ENCODE data around the gene NCAM1.

The NCAM1 gene

DNA sequence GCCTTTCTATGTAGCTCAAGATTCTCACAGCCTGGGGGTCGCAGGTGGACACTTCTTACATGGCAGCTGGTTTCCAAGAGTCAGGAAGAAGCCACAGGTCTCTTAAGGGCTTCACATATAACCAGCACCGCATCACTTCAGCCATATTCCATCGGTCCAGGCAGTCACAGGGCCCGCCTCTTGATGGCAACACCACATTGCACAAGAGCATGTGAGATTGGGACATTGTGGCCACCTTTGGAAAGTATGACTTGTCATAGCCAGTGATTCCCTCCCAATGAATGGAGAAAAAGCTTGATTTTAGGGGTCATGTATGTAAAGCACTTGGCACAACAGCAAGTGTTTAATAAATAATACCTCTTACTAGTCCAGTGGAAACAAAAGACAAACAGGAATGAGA, 98.3 kb downstream of the NCAM1 start:
- no peaks in the 10 kb centered on the region for H3K36me3 ChIP-seq (replicated peaks)
- DNase-seq (ENCODE audit: low spot score in 2 of 2) = no peak
- no peaks in the 10 kb centered on the region for H3K4me1 ChIP-seq
- H3K4me3 ChIP-seq = no peak overlapping the region
- no peaks in the 10 kb centered on the region for H3K27me3 ChIP-seq (ENCODE audit: low read depth)
- in situ Hi-C loops (cut with MboI; ENCODE audit: low sequenced_read_pairs) = no loop called here
- no peaks in the 10 kb centered on the region for H3K9me3 ChIP-seq

DNA sequence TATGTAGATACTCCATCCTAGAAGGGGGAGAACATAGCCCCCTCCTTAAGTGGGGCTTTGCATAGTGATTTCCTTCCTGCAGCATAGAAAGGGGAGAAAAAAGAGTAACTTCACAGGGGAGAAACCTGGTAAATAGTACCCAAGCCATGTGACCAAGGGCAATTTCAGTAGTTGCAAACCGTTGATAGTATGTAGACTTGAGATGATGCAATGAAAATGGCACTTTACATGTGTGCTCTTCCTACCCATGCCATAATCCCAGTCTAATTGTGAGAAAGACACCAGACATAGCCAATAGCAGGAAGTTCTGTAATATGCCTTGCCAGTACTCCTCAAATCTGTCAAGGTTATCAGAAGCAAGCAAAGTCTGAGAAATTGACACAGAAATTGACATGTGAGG, 104.1 kb downstream of the NCAM1 start:
- in situ Hi-C loops (cut with MboI; ENCODE audit: low sequenced_read_pairs) = no loop called here
- H3K36me3 ChIP-seq (replicated peaks) = no peaks in the 10 kb centered on the region
- no peaks in the 10 kb centered on the region for H3K27me3 ChIP-seq (ENCODE audit: low read depth)
- no peak overlapping the region for H3K4me3 ChIP-seq
- H3K4me1 ChIP-seq = no peaks in the 10 kb centered on the region
- no peaks in the 10 kb centered on the region for H3K9me3 ChIP-seq
- DNase-seq (ENCODE audit: low spot score in 2 of 2) = no peak

DNA sequence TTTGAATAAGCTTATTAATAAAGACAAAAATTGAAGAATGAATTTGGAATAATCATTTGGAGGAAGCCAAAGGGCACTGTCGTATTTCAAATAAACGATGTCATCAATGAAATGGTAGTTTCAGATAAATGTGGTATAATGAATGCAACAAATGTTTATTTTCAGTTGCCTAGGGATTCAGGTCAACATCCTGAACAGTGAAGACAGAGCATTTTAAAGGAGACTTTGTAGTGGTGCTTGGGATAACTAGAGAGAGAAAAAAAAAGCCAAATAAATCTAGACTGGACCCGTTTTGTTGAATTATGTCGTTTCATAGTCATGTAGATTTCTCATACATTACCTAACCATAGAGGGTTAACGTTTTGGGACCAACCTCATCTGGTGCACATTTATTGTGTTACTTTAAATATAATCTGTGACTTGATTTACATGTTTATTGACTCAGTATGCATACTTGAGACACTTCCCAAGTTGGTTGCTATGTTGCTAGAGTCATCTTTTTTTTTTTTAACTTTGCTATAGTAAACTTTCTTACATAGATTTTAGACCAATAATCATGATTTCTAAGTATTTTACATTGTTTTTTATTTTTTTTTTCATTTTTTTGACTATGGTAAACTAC, 111.1 kb downstream of the NCAM1 start:
- no peak for DNase-seq (ENCODE audit: low spot score in 2 of 2)
- H3K4me1 ChIP-seq = no peaks in the 10 kb centered on the region

DNA sequence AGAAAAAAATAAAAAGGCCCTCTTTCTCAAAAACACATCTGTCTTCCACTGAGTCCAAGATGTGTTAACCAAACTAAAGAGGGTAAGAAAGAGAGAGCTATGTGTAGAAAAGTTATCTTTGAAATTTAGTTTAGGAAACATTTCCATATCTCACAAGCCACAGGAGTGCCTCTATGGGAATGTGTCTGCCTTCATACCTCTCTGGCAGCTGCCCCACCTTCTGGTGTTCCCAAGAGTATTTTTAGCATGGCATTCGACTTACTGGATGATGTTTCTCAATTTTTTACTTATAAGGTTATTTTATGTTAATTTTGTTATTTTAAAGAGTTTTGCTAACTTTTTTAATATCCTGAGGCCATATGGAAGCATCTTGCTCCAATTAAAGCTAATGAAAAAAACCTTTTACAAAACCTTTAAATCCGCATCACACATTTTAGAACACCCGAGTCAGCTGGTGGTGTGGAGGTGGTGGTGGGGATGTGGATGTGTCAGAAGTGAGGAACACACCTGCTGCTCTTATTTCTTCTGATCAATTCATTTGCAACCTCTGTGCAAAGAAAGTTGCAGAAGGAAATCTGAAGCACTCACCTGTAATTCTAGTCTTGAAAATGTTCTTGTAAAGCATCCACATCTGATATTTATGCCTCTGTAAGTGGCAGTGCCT, 112.2 kb downstream of the NCAM1 start:
- Histone ChIP-seq H3K4me3 (no peak overlapping the region), H3K36me3 (replicated peaks) (no peaks in the 10 kb centered on the region), H3K4me1 (no peaks in the 10 kb centered on the region), H3K9me3 (no peaks in the 10 kb centered on the region), H3K27me3 (ENCODE audit: low read depth) (no peaks in the 10 kb centered on the region)
- DNase-seq (ENCODE audit: low spot score in 2 of 2) = no peak
- in situ Hi-C loops (cut with MboI; ENCODE audit: low sequenced_read_pairs) = no loop called here

More for the DNA sequence above, 111.1 kb downstream of the NCAM1 start:
- no peak overlapping the region for H3K4me3 ChIP-seq
- H3K9me3 ChIP-seq = no peaks in the 10 kb centered on the region
- no peaks in the 10 kb centered on the region for H3K27me3 ChIP-seq (ENCODE audit: low read depth)
- H3K36me3 ChIP-seq (replicated peaks) = no peaks in the 10 kb centered on the region
- in situ Hi-C loops (cut with MboI; ENCODE audit: low sequenced_read_pairs) = no loop called here

DNA sequence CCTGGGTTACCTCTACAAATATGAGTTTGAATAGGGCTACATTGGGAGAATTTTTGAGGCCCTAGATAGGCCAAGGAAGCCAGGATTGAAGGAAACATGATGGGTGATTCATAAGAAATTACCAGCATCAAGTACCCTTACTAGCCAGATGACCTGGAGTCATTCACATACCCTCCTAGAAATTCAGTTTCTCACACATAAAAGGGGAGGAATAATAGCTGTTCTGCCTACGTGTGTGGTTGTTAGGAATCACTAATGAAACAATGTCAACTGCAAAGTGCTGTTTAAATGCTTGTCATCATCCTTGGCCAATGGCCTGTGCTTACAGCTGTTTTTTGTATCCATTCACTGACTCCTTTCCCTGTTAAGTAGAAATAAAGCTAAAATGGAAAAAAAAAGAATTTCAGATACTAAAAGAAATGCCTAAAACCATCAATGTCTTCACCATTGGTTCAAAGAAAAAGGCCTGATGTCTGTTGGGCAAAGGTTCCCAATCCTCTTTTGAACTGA, 114.4 kb downstream of the NCAM1 start:
- no peak for DNase-seq (ENCODE audit: low spot score in 2 of 2)
- in situ Hi-C loops (cut with MboI; ENCODE audit: low sequenced_read_pairs) = no loop called here
- H3K4me1 ChIP-seq = no peaks in the 10 kb centered on the region
- no peak overlapping the region for H3K4me3 ChIP-seq
- no peaks in the 10 kb centered on the region for H3K36me3 ChIP-seq (replicated peaks)
- no peaks in the 10 kb centered on the region for H3K9me3 ChIP-seq
- no peaks in the 10 kb centered on the region for H3K27me3 ChIP-seq (ENCODE audit: low read depth)

DNA sequence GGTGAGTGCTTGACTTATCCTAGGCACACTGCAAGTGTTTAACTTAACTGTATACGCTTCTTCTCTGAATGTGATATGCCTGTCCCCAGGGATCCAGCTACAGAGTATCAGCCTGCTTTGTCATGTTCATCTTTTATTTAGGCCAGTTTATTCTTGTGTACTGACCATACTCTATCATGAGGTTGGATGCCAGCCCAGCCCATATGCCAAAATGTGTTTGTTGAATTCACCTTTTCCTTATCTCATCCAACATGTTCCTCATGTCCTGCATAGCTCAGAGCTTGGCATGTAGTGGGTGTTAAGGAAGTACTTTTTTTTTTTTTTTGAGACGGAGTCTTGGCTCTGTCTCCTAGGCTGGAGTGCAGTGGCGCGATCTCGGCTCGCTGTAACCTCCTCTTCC, 116.2 kb downstream of the NCAM1 start:
- H3K4me1 ChIP-seq = peaks cover 4% of the 10 kb centered on the region
- DNase-seq (ENCODE audit: low spot score in 2 of 2) = no peak
- H3K4me3 ChIP-seq = no peak overlapping the region
- in situ Hi-C loops (cut with MboI; ENCODE audit: low sequenced_read_pairs) = no loop called here
- no peaks in the 10 kb centered on the region for H3K9me3 ChIP-seq
- no peaks in the 10 kb centered on the region for H3K36me3 ChIP-seq (replicated peaks)
- H3K27me3 ChIP-seq (ENCODE audit: low read depth) = no peaks in the 10 kb centered on the region

DNA sequence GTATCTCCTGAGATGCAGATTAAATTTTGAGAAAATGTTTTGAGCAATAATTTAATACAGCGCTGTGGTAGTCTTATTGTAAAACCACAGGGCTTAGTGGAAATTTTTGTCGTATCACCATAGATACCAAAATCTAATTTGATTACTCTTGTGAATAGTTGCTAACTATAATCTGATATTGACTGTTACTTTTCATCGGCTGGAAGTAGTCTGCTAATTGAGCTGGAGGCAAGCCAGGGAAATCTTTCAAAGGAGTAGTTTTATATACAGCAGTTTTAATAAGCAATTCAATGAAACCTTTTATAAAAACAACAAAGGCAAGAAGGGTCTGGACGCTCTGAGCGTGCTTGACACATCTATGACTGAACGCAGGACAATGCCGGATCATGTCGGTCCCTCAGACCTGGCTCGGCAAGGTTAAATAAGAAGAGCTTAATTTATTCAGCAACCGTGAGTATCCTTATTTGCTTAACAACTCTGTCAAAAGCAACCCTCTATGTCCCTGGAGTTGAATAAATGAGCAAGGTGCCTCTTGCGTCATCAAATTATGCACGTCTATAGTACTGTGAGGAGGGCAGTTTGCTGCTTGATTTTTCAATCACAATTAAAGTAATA, 121.2 kb downstream of the NCAM1 start:
- no peaks in the 10 kb centered on the region for H3K36me3 ChIP-seq (replicated peaks)
- no peaks in the 10 kb centered on the region for H3K9me3 ChIP-seq
- no peak overlapping the region for H3K4me3 ChIP-seq
- DNase-seq (ENCODE audit: low spot score in 2 of 2) = peak; percentile 69 to 88
- no peaks in the 10 kb centered on the region for H3K27me3 ChIP-seq (ENCODE audit: low read depth)
- peaks cover 11% of the 10 kb centered on the region for H3K4me1 ChIP-seq
- in situ Hi-C loops (cut with MboI; ENCODE audit: low sequenced_read_pairs) = no loop called here

DNA sequence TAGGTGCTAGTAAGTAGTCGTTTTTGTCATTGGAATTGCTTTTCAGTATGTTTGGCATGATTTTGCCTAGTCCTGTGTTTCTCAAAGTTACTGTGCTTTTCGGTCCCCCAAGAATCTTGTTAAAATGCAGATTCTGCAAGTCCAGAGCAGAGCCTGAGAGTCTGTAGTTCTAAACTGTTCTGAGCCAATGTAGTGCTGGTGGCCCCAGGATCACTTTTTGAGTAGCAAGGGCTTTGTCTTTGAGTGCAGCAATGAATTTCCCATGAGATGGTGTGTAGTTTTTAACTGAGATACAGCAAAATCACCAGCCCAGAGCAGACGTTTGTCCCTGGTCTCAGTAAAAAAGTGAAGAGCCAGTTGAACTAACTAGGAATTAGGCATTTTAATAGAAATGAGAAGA, 122.4 kb downstream of the NCAM1 start:
- Histone ChIP-seq H3K4me1 (peaks cover 11% of the 10 kb centered on the region), H3K4me3 (no peak overlapping the region), H3K36me3 (replicated peaks) (no peaks in the 10 kb centered on the region), H3K9me3 (no peaks in the 10 kb centered on the region), H3K27me3 (ENCODE audit: low read depth) (no peaks in the 10 kb centered on the region)
- no peak for DNase-seq (ENCODE audit: low spot score in 2 of 2)
- in situ Hi-C loops (cut with MboI; ENCODE audit: low sequenced_read_pairs) = no loop called here

DNA sequence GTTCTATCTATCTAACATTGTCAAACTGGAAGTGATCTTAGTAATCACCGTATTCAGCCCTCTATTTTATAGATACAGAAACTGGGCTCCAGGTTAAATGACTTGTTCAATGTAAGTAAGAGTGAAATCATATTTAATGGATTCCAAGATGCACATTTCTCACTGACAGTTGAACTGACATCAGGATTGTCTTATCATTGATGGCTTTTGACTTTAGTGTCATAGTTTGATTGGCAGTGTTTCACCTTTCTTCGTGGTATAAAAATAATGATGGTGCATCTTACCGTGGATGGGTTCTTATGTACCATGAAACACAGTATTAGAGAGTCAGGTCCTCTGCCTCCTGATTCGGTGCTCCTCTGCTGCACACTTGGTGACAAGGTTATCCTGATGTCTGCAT, 123.1 kb downstream of the NCAM1 start:
- no peak for DNase-seq (ENCODE audit: low spot score in 2 of 2)
- H3K4me3 ChIP-seq = no peak overlapping the region
- in situ Hi-C loops (cut with MboI; ENCODE audit: low sequenced_read_pairs) = no loop called here
- no peaks in the 10 kb centered on the region for H3K9me3 ChIP-seq
- no peaks in the 10 kb centered on the region for H3K36me3 ChIP-seq (replicated peaks)
- peaks cover 11% of the 10 kb centered on the region for H3K4me1 ChIP-seq
- no peaks in the 10 kb centered on the region for H3K27me3 ChIP-seq (ENCODE audit: low read depth)

DNA sequence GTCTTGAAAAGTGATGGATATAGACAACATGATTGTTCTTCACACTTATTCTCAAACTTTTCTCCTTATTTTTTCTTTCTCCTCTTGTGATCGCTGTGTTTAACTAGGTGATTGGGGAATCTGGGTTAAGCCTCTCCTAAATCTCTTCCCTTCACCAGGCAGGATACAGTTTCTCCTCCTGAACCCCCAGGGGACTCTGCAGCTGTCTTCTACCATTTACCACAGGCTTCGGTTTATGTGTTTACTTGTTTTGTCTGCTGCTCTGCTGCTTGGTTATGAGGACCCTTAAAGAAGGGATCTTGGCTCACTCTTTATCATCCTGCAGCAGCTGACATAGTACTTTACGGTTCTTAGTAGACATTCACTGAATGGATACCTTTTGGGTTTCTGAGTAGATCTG, 124.2 kb downstream of the NCAM1 start:
- Histone ChIP-seq H3K4me3 (no peak overlapping the region), H3K9me3 (no peaks in the 10 kb centered on the region), H3K4me1 (peaks cover 11% of the 10 kb centered on the region), H3K27me3 (ENCODE audit: low read depth) (no peaks in the 10 kb centered on the region), H3K36me3 (replicated peaks) (no peaks in the 10 kb centered on the region)
- in situ Hi-C loops (cut with MboI; ENCODE audit: low sequenced_read_pairs) = no loop called here
- no peak for DNase-seq (ENCODE audit: low spot score in 2 of 2)

DNA sequence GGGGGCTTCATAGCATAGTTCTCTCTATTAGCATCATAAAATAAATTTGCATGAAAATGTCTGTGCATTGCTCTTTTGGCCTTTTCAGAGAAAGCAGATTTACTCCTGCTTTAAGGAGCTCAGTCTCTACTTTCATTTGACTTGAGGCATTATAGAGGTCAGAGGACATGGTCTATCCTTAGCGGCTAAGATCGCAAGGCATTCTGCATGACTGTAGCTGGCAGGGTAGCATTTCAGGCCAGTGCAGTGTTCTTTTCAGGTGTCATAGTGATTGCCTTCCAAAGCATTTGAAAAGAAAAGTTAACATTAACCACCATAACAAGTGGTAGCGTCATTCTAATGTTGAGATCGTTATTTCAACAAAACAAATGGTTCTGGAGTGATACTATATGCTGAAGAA, 126.5 kb downstream of the NCAM1 start:
- DNase-seq (ENCODE audit: low spot score in 2 of 2) = peak; percentile 9 to 47
- Histone ChIP-seq H3K4me3 (no peak overlapping the region), H3K27me3 (ENCODE audit: low read depth) (no peaks in the 10 kb centered on the region), H3K36me3 (replicated peaks) (no peaks in the 10 kb centered on the region), H3K9me3 (no peaks in the 10 kb centered on the region), H3K4me1 (peaks cover 6% of the 10 kb centered on the region)
- in situ Hi-C loops (cut with MboI; ENCODE audit: low sequenced_read_pairs) = no loop called here

DNA sequence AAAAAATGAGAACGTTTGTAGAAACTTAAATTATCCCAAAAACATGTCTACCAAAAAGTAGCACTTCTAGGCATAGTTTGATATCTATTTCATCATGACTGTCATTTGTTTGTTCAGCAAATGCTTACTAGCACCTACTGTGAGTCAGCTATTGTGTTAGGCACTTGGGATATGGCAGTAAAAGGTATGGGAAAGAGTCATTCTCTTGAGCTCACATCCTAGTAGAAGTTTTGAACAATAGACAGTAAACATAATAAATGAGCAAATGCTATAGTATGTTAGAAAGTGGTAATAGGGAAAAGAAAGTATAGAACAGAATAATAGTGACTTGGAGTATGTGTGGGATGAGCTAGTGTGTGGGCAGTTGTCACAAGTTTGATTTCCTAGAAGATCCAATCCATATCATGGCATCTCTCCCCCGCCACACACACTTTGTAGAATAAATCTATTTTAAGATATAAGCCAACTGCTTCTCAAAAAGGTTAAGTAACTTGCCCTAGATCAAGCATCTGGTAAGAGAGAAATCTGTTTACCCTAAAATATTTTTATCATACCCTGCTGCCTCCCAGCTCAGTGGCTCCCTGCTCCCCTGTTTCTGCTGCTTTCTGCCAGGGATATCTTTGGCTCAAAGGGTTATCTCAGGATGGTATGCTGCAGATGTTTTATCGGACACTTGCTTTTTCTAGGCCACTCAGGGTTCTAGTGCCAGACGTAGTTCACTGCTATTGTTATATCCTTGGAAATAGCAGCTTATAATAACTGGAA, 129.7 kb downstream of the NCAM1 start:
- Histone ChIP-seq H3K36me3 (replicated peaks) (no peaks in the 10 kb centered on the region), H3K4me1 (no peaks in the 10 kb centered on the region), H3K4me3 (no peak overlapping the region), H3K27me3 (ENCODE audit: low read depth) (no peaks in the 10 kb centered on the region), H3K9me3 (no peaks in the 10 kb centered on the region)
- no peak for DNase-seq (ENCODE audit: low spot score in 2 of 2)
- in situ Hi-C loops (cut with MboI; ENCODE audit: low sequenced_read_pairs) = no loop called here

DNA sequence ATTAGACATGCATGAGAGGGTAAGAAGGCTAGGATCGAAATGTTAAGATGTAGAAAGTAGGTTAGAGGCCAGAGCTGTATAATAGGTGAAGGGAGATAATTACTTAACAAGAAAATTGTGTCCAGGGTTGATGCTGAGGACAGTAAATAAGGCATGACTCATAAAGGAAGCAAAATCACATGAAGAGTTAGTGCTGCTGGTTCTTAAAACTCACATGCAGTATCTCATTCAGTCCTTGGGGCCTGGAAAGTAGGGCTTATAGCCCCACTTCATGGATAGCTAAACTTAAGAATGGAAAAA, 130.2 kb downstream of the NCAM1 start:
- no peaks in the 10 kb centered on the region for H3K9me3 ChIP-seq
- H3K4me3 ChIP-seq = no peak overlapping the region
- H3K27me3 ChIP-seq (ENCODE audit: low read depth) = no peaks in the 10 kb centered on the region
- in situ Hi-C loops (cut with MboI; ENCODE audit: low sequenced_read_pairs) = no loop called here
- no peaks in the 10 kb centered on the region for H3K36me3 ChIP-seq (replicated peaks)
- no peaks in the 10 kb centered on the region for H3K4me1 ChIP-seq
- no peak for DNase-seq (ENCODE audit: low spot score in 2 of 2)

DNA sequence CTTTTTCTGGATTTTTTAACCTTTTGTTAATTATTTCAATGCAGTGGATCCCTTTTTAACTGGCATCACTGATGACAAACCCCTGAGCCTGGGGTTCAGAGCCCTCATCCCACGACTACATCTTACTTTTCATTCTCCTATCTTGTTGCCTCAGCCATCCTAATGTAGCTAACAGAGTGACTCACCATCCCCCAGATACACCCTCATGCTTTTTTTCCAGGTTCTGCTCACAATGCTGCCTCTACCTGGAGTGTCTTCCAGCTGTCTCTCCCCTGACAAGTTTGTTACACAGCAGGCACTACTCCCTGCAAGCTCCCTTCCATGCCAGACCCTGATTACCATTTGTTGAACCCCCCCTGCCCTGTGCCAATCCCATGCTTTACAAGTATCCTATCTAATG, 135.4 kb downstream of the NCAM1 start:
- H3K9me3 ChIP-seq = no peaks in the 10 kb centered on the region
- H3K4me3 ChIP-seq = no peak overlapping the region
- no peaks in the 10 kb centered on the region for H3K4me1 ChIP-seq
- no peaks in the 10 kb centered on the region for H3K36me3 ChIP-seq (replicated peaks)
- no peak for DNase-seq (ENCODE audit: low spot score in 2 of 2)
- no peaks in the 10 kb centered on the region for H3K27me3 ChIP-seq (ENCODE audit: low read depth)
- in situ Hi-C loops (cut with MboI; ENCODE audit: low sequenced_read_pairs) = no loop called here

Data from HAP-1 (cell line).